AG09309 (cell line): ENCODE results near the gene PDZRN4.

Experiments
- DNase-seq: peaks from one replicate; pipeline ENCODE4 v3.0.0-alpha.2; 2010; ENCODE audit warnings: low read depth
- H3K4me3 ChIP-seq: 2 replicates; pipeline ENCODE4 v1.5.1; 2011; ENCODE audit warnings: mild to moderate bottlenecking, low read depth, low read length, moderate library complexity; ENCODE audit not compliant: control insufficient read depth
- TF ChIP-seq, protein P1 (sequence below): IDR thresholded peaks from 2 replicates; pipeline ENCODE4 v1.5.1; 2011; ENCODE audit warnings: mild to moderate bottlenecking, low read depth, low read length, inconsistent platforms; ENCODE audit not compliant: insufficient read depth, control insufficient read depth; ENCODE audit errors: missing control alignments

PDZRN4 gene

DNA sequence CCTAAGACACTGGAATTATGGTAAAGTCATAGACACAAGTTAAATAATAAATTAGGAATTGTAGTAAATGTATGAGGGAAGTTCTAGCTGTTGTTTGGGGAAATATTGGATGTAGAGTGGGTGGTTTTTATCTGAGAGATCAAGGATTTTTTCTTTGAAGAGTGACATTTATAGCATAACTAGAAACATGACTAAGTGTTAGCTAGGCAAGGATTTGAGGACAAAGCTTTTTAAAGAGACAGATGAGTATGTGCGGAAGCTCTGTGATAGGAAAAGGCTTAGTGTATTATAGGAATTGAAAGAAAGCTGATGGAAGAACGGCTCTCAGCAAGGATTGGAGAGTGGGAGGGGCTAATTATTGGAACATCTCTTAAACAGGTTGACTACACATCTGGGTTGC lies 24.5 kb downstream of the PDZRN4 start:
- DNase-seq: no peak
- TF ChIP-seq, protein P1, sequence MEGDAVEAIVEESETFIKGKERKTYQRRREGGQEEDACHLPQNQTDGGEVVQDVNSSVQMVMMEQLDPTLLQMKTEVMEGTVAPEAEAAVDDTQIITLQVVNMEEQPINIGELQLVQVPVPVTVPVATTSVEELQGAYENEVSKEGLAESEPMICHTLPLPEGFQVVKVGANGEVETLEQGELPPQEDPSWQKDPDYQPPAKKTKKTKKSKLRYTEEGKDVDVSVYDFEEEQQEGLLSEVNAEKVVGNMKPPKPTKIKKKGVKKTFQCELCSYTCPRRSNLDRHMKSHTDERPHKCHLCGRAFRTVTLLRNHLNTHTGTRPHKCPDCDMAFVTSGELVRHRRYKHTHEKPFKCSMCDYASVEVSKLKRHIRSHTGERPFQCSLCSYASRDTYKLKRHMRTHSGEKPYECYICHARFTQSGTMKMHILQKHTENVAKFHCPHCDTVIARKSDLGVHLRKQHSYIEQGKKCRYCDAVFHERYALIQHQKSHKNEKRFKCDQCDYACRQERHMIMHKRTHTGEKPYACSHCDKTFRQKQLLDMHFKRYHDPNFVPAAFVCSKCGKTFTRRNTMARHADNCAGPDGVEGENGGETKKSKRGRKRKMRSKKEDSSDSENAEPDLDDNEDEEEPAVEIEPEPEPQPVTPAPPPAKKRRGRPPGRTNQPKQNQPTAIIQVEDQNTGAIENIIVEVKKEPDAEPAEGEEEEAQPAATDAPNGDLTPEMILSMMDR: no peak

DNA sequence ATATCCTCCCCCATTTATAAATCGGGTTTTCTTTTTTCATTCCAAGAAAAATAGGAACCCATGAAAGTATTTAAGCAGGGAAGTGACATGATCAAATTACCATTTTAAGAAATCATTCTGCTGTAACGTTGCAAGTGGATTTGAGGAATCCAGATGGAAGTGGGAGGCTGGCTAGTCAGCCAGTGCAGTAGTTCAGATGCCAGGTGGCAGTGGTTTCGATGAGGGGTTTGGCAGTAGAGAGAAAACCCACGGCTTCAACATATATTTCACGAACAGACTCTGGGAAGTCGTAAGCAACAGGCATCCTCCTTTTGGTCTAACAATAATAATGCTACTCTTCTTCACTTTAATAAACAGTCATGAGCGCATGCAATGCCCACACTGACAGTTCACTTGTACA lies 25.0 kb downstream of the PDZRN4 start:
- no peak overlapping the region for H3K4me3 ChIP-seq
- TF ChIP-seq, protein P1: no peak
- no peak for DNase-seq

More for the DNA sequence above, 24.5 kb downstream of the PDZRN4 start:
- no peak overlapping the region for H3K4me3 ChIP-seq

DNA sequence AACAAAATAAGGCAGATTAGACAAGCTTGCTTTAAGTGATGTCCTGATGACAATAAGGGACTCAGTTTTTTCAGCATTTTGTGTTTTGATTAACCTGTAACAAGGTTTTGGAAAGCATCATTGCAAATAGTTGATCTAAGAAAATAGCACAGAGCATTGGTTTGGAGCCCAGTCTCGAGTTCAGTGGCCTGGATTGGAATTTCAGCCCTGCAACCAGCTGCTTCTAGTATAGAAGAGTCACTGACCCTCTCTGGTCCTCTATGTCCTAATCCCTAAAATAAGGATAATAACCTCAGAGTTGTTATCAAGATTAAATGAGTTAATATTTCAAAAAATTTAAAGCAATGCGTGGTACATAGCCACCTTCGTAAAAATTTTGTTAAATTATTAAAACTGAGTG lies 25.5 kb downstream of the PDZRN4 start:
- TF ChIP-seq, protein P1: no peak
- H3K4me3 ChIP-seq: no peak overlapping the region
- no peak for DNase-seq

DNA sequence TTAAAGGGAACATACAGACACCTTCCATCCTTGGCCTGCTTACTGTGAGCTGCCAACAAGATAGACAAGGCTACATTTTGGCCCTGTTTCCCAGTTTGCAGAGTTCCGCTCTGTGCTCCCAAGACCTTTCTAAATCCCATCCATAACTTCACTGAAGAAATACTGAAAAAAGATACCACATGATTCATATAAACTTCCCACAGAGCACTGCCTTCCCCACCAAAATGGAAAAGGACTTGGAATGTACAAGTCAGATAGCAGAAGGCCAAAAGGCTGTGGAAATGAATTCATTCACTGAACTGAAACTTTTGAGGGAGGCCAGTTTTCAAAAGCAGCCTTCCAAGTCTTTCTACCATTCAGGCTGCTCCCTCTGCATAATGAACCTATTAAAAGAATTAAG lies 29.6 kb downstream of the PDZRN4 start:
- no peak overlapping the region for H3K4me3 ChIP-seq
- no peak for DNase-seq
- TF ChIP-seq, protein P1: no peak

DNA sequence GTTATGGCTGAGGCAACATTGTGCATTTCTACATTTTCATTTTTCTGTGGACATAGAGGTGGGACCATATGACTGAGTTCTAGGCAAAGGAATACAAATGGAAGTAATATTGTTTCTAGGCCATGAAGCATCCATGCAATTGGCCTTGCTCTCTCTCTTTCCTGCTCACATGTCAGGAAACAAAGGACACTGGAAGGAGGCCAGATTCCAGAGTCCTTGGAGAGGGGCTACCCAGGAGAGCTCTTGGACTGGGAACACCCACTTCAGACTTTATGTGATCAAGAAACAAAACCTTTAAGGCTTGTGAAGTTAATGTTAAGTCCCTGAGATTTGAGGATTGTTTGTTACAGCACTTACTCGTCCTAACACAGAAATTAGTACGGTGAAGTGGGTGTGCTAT lies 32.8 kb downstream of the PDZRN4 start:
- DNase-seq: no peak
- TF ChIP-seq, protein P1: no peak
- no peak overlapping the region for H3K4me3 ChIP-seq

DNA sequence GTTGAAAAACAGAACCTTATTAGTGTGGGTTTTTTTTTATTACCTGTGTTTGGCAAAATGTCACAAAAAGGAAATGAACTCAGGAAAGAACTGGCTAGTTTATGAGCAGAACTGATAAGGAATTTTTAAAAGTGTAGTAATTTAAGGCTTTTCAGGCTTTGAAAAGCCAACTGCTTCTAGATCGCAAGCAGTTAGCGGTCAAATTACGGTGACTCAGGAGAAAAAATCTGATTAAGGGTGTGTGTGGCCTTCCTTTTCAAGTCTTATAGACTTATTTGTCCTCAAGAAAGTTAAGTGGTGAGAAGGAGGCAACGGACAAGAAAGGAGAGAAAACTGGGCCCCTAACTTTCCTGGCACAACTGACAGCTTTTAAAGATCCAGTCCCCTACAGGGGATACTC lies 33.4 kb downstream of the PDZRN4 start:
- no peak for DNase-seq
- no peak overlapping the region for H3K4me3 ChIP-seq
- TF ChIP-seq, protein P1: no peak

DNA sequence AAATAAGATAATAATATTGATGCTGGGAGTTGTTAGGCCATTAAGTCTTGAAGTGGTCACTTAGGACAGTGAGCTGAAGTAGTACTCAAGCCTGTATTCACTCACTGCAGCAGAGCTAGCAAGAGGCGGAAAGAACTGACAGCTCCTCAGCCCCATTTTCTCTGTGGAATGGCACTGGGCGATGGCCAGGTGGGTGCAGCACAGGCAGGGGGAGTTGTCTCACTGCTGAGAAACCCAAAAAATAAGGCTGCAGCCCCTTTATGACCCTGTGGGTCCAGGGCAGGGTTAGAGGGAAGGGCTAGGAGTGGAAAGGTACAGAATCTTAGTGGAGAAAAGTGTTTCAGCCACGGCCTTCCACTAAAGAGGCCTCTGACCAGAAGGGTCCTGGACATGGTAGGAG lies 35.5 kb downstream of the PDZRN4 start:
- no peak overlapping the region for H3K4me3 ChIP-seq
- no peak for DNase-seq
- TF ChIP-seq, protein P1: no peak
